Left lobe of liver (tissue), 2 donors: ENCODE measurements around the gene C1orf141. TPM values are rescaled to one million over a fixed set of nuclear protein-coding genes. Genes with fewer than 3 reads are reported as not detected.
"Not testable (repeated sequence)": the region's sequence is repeated elsewhere in the genome, so short reads cannot be mapped to it uniquely, and the experiment has no call there.

Source experiments
- ATAC-seq: fragments of 200-7000 bp; cut with Tn5 transposase; one replicate; pipeline ENCODE4 v1.9.1; 2020; ENCODE audit warnings: mild to moderate bottlenecking, moderate library complexity
- DNase-seq: peaks from one replicate; pipeline ENCODE4 v3.0.0-alpha.2; 2020; ENCODE audit warnings: low spot score
- total RNA-seq: library from RNA; stranded (reverse); gene quantifications from one replicate; pipeline ENCODE4 v1.2.1, GENCODE V29; 2021
- donor health status: DM: no; HTN: no; CAD: no; lungs with moderate emphysema.
- donor health status: DM: no; HTN: yes; CAD: no.

Gene C1orf141
- not detected for total RNA-seq

GRCh38 chr1:67134695-67135094 is at the start of gene C1orf141:
TSS of gene C1orf141 (minus strand) at chr1:67134970. CDS start at chr1:67127240, 7,730 bp downstream.
- ATAC-seq, result peak; percentile 38

DNA sequence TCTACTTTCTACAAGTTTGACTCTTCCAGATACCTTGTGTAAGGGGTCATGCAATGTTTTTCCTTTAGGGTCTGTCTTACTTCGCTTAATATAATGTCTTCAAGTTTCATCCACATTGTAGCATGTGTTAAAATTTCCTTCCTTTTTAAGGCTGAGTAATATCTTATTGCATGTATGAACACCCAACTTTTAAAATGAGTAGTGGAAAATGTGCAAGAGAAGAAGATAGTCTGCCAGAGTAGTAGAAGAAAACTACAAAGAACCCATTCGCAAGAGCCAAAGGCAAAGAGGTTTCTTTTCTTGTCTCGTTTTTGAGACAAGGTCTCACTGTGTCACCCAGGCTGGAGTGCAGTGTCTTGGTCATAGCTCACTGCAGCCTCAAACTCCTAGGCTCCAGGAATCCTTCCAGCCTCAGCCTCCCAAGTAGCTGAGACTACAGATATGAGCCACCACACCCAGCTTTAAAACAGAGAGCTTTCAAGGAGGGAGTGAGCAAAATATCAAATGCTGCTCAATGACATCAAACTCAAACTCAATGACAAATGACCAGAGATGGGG is 40.8 kb upstream of the C1orf141 start:
- ATAC-seq (no peak), DNase-seq (no peak)

More at GRCh38 chr1:67134695-67135094, at the start of gene C1orf141:
- no peak for DNase-seq

GRCh38 chr1:67174716-67175284 is 40.0 kb upstream of the C1orf141 start:
- no peak for ATAC-seq
- DNase-seq, result no peak

GRCh38 chr1:67173988-67174387 is 39.2 kb upstream of the C1orf141 start:
- DNase-seq, result no peak

GRCh38 chr1:67171978-67172377 is 37.2 kb upstream of the C1orf141 start:
- DNase-seq (no peak), ATAC-seq (no peak)

More at GRCh38 chr1:67173988-67174387, 39.2 kb upstream of the C1orf141 start:
- no peak for ATAC-seq

DNA sequence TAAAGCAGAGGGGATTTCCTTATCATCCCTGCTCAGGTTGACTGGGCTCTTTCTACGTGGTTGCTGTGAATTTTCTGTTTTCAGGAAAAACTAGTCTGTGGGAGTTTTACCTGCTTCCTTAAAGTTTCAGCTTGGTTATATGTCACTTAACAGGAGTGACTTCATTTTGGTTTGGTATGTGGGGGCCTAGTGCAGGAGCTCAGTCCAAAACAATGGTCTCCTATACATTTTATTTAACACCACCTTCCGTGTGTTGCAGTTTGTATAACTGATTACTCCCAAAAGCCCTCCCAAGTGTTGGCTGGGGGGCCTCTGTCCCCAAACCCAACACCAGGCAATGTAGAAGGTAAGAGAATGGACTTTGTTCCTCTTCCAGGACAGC is 36.8 kb upstream of the C1orf141 start:
- ATAC-seq, result no peak
- no peak for DNase-seq

DNA sequence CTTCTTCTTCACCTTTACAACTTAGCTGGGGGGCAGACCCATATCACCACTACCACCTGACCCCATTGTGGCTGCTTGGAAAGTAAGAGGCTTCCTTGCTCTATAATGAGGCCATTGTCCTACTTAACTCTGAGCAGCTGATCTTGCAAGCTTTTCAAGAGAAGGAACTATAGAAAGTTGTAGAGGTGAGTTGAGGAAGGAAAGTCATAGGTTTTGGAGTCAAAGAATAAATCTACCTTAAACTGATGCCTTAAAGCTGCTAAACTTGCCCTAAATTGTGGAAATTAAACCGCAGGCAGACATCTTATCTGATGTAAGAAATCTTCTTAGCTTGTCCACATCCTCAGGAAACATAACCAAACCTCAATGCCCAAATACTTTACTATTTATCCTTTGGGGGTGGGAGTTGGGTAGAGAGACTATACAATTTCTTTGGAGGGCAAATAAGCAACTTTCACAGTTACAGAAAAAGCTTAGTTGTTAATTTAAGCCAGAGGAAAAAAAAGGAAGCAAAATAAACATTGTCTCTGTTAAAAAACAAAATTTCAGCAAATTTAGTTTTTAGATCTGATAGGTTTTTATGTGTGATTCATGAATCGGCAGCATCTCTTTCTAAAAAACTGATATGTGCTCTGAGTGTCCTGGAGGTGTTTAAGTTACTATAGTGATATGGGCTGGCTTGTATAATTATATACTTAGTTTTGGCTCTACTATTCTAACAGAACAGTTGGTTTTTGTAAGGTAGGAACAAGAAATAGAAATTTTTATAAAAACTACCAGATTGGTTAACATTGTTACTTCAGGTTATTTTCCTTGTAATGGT is 36.2 kb upstream of the C1orf141 start:
- no peak for ATAC-seq
- DNase-seq, result no peak

DNA sequence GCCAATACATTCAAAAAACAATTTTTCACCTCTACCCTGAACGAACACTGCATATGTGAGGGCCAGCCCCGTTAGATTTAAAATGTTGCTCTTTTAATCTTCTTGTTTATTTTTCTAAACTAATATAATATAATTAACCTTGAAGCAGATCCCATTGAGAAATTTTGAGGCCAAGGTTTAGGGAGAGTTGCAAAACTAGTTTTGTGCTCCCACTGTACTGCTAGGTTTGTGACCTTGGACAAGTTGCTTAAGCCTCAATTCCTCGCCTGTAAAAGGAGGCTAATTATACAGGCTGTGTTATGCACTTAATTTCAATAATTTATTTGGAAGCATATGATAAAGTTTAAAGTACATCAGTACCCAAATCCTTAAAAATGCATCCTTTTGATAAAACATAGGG is 35.2 kb upstream of the C1orf141 start:
- DNase-seq (no peak), ATAC-seq (peak; percentile 79)

GRCh38 chr1:67169496-67169895 is 34.7 kb upstream of the C1orf141 start:
- ATAC-seq, result peak; percentile 65

GRCh38 chr1:67166196-67166595 is 31.4 kb upstream of the C1orf141 start, which contains the start of gene IL23R:
TSS of gene IL23R (plus strand) at chr1:67166454. CDS start at chr1:67168121, 1,667 bp downstream.
- DNase-seq, result no peak
- ATAC-seq, result no peak

More at GRCh38 chr1:67169496-67169895, 34.7 kb upstream of the C1orf141 start:
- no peak for DNase-seq

- ATAC-seq (no peak), DNase-seq (no peak)
Measured at GRCh38 chr1:67165468-67166041, 30.8 kb upstream of the C1orf141 start.

DNA sequence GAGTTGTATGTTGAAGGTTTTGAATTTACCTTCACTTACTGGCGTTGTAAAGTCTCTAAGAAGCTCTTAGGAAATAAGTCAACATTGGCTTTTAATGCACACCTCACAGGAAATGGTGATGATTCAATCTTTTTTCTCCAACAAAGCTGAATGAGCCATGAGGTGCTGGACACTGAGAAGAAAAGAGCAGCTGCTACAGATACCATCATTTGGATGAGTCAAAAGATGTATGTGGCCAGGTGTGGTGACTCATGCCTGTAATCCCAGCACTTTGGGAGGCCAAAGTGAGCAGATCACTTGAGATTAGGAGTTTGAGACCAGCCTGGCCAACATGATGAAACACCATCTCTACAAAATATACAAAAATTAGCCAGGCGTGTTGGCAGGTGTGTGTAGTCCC is 28.2 kb upstream of the C1orf141 start:
- DNase-seq (no peak), ATAC-seq (no peak)

DNA sequence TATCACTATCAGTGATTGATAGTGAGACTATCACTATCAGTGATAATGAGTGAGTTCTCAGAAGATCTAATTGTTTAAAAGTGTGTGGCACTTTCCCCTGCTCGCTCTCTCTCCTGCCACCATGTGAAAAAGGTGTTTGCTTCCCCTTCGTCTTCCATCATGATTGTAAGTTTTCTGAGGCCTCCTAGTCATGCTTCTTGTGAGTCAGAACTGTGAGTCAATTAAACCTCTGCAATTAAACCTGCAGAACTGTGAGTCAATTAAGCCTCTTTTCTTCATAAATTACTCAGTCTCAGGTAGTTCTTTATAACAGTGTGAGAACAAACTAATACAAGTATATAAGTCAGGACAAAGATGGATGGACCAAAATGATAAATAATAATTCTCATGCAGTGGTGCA is 24.5 kb upstream of the C1orf141 start:
- DNase-seq, result no peak
- no peak for ATAC-seq

GRCh38 chr1:67158401-67158800 is 23.6 kb upstream of the C1orf141 start:
- no peak for ATAC-seq
- no peak for DNase-seq

- ATAC-seq, result no peak
- DNase-seq, result no peak
Measured at GRCh38 chr1:67150931-67151330, 16.2 kb upstream of the C1orf141 start.

GRCh38 chr1:67149179-67149770 is 14.5 kb upstream of the C1orf141 start:
- ATAC-seq, result peak; percentile 100
- peak; percentile 65 for DNase-seq

- peak; percentile 61 for ATAC-seq
- DNase-seq, result no peak
Measured at GRCh38 chr1:67148516-67149178, 13.9 kb upstream of the C1orf141 start.

GRCh38 chr1:67147973-67148372 is 13.2 kb upstream of the C1orf141 start:
- DNase-seq, ATAC-seq: not testable (repeated sequence)

GRCh38 chr1:67146539-67146938 is 11.8 kb upstream of the C1orf141 start:
- DNase-seq (no peak), ATAC-seq (no peak)

GRCh38 chr1:67146101-67146500 is 11.3 kb upstream of the C1orf141 start:
- no peak for ATAC-seq
- no peak for DNase-seq

GRCh38 chr1:67144696-67145095 is 9.9 kb upstream of the C1orf141 start:
- DNase-seq (no peak), ATAC-seq (no peak)
